Caki2 (cell line): ENCODE results near the gene KRTAP5-4. TPM values are rescaled to one million over a fixed set of nuclear protein-coding genes. Genes with fewer than 3 reads are reported as not detected.
"Not testable (repeated sequence)": the region's sequence is repeated elsewhere in the genome, so short reads cannot be mapped to it uniquely, and the experiment has no call there.

ENCODE experiments used
- DNase-seq: peaks from one replicate; pipeline ENCODE4 v3.0.0-alpha.2; 2015; ENCODE audit warnings: low read depth
- in situ Hi-C: cut with HindIII; loops from 2 replicates; pipeline ENCODE4 v1.10.0; 2016; ENCODE audit warnings: low sequenced_read_pairs, low pct_unique_long_range_greater_than_20kb, mixed read lengths
- total RNA-seq: library from RNA; depleted of rRNA; stranded (reverse); fragments of >200 nt; shearing (Covaris generic); gene quantifications from 2 replicates; pipeline ENCODE4 v1.2.3, GENCODE V29; 2014; ENCODE audit warnings: low replicate concordance

The KRTAP5-4 gene
- total RNA-seq, 1 experiment from 2014 or later = not detected

GRCh38 chr11:1592628-1593027 lies 29.3 kb downstream of the KRTAP5-4 start:
- in situ Hi-C loops = no loop called here
- DNase-seq = no peak

- no peak for DNase-seq
- in situ Hi-C loops = no loop called here
Observed at GRCh38 chr11:1589996-1590395, 31.9 kb downstream of the KRTAP5-4 start.

- DNase-seq, in situ Hi-C loops: not testable (repeated sequence)
Observed at GRCh38 chr11:1589191-1589963, 32.6 kb downstream of the KRTAP5-4 start.

- in situ Hi-C loops = no loop called here
- DNase-seq = no peak
Observed at GRCh38 chr11:1586699-1587098, 35.2 kb downstream of the KRTAP5-4 start.

GRCh38 chr11:1584661-1585370 lies 37.1 kb downstream of the KRTAP5-4 start, which contains the start of gene KRTAP5-1:
TSS of gene KRTAP5-1 (minus strand) at chr11:1585283. CDS start at chr11:1585249, 34 bp downstream.
- in situ Hi-C loops, DNase-seq: not testable (repeated sequence)

- in situ Hi-C loops = not testable (repeated sequence)
Observed at GRCh38 chr11:1582909-1583308, 39.0 kb downstream of the KRTAP5-4 start.

GRCh38 chr11:1581976-1582375 lies 40.0 kb downstream of the KRTAP5-4 start:
- DNase-seq = no peak
- in situ Hi-C loops = no loop called here

More at GRCh38 chr11:1582909-1583308, 39.0 kb downstream of the KRTAP5-4 start:
- DNase-seq = not testable (repeated sequence)

- no peak for DNase-seq
- in situ Hi-C loops = no loop called here
Observed at GRCh38 chr11:1576825-1577224, 45.1 kb downstream of the KRTAP5-4 start.

- DNase-seq, in situ Hi-C loops: not testable (repeated sequence)
Observed at GRCh38 chr11:1575756-1576155, 46.2 kb downstream of the KRTAP5-4 start.

GRCh38 chr11:1574933-1575242 lies 47.0 kb downstream of the KRTAP5-4 start:
- in situ Hi-C loops = no loop called here
- DNase-seq = no peak

- peak; percentile 61 for DNase-seq
- in situ Hi-C loops = no loop called here
Observed at GRCh38 chr11:1574238-1574932, 47.6 kb downstream of the KRTAP5-4 start.

GRCh38 chr11:1573903-1574237 lies 48.1 kb downstream of the KRTAP5-4 start:
- in situ Hi-C loops = no loop called here
- no peak for DNase-seq

- in situ Hi-C loops = no loop called here
- DNase-seq = no peak
Observed at GRCh38 chr11:1573077-1573902, 48.6 kb downstream of the KRTAP5-4 start.

- in situ Hi-C loops = no loop called here
- DNase-seq = peak; percentile 76
Observed at GRCh38 chr11:1572197-1573076, 49.5 kb downstream of the KRTAP5-4 start, which contains the start of gene DUSP8. TSS of gene DUSP8 (minus strand) at chr11:1572271. CDS start at chr11:1565826, 6,445 bp downstream.

- in situ Hi-C loops = no loop called here
- DNase-seq = no peak
Observed at GRCh38 chr11:1571760-1572196, 50.2 kb downstream of the KRTAP5-4 start.
